ENCODE data around the gene TUBGCP4.

Gene TUBGCP4

GRCh38 chr15:43361313-43361903, 9.5 kb upstream of the TUBGCP4 start:
- Histone ChIP-seq H3K27ac (no peak overlapping the region), H3K4me1 (no peaks in the 10 kb centered on the region), H3K9me3 (peaks cover 0 to 67% (median 23%) of the 10 kb centered on the region in 3 donors), H3K4me3 (no peak overlapping the region), H3K27me3 (no peaks in the 10 kb centered on the region), H3K36me3 (peaks cover 86 to 95% (median 87%) of the 10 kb centered on the region in 3 donors)
- intact Hi-C loops (cut with DNase I; ENCODE audit: low total_unique reads): no loop called here
- DNase-seq: no peak
- TF ChIP-seq, protein P1, sequence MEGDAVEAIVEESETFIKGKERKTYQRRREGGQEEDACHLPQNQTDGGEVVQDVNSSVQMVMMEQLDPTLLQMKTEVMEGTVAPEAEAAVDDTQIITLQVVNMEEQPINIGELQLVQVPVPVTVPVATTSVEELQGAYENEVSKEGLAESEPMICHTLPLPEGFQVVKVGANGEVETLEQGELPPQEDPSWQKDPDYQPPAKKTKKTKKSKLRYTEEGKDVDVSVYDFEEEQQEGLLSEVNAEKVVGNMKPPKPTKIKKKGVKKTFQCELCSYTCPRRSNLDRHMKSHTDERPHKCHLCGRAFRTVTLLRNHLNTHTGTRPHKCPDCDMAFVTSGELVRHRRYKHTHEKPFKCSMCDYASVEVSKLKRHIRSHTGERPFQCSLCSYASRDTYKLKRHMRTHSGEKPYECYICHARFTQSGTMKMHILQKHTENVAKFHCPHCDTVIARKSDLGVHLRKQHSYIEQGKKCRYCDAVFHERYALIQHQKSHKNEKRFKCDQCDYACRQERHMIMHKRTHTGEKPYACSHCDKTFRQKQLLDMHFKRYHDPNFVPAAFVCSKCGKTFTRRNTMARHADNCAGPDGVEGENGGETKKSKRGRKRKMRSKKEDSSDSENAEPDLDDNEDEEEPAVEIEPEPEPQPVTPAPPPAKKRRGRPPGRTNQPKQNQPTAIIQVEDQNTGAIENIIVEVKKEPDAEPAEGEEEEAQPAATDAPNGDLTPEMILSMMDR (IDR thresholded peaks at IDR 0.05): no peak

DNA sequence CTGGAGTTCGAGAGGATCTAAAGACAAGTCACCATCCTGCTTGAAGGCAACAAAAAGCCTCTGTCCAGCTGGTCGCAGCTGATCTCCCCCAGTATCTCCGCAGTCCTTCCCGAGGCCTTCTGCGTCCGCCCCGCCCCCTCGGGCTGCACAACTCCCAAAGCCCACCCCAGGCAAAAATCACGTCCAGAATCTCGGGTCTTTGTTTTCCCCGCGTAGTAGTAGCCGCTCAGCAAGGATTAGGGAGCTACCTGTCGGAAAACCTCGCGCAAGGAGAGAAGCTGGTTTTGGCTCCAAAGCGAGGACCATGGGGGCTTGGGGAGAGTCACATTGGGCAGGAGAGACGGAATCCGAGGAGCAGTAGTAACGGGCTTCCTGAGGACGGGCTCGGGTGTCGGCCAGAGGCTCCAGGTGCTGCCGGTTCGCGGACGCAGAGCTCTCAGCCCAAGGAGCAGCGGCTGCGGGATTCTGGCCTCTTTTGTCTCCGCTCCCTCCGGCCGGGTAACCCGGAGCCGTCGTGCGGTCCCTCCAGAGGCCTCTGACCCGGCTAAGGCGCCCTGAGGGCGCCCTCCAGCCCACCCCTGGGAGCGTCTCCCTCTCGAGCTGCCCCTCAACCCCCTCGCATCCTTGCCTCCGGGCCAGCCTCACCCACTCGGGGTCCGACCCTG, 459 bp upstream of the TUBGCP4 start:
- intact Hi-C loops (cut with DNase I; ENCODE audit: low total_unique reads): no loop called here
- peaks cover 17 to 26% (median 22%) of the 10 kb centered on the region in 3 donors for H3K36me3 ChIP-seq
- no peaks in the 10 kb centered on the region for H3K9me3 ChIP-seq
- TF ChIP-seq, protein P1 (IDR thresholded peaks at IDR 0.05): no peak
- peak overlapping the region; percentile 73 to 75 for H3K27ac ChIP-seq
- H3K27me3 ChIP-seq: no peaks in the 10 kb centered on the region
- peaks cover 0 to 38% (median 26%) of the 10 kb centered on the region in 4 donors for H3K4me1 ChIP-seq
- H3K4me3 ChIP-seq: peak overlapping the region; percentile 88 to 90
- peak; percentile 22 to 65 for DNase-seq

DNA sequence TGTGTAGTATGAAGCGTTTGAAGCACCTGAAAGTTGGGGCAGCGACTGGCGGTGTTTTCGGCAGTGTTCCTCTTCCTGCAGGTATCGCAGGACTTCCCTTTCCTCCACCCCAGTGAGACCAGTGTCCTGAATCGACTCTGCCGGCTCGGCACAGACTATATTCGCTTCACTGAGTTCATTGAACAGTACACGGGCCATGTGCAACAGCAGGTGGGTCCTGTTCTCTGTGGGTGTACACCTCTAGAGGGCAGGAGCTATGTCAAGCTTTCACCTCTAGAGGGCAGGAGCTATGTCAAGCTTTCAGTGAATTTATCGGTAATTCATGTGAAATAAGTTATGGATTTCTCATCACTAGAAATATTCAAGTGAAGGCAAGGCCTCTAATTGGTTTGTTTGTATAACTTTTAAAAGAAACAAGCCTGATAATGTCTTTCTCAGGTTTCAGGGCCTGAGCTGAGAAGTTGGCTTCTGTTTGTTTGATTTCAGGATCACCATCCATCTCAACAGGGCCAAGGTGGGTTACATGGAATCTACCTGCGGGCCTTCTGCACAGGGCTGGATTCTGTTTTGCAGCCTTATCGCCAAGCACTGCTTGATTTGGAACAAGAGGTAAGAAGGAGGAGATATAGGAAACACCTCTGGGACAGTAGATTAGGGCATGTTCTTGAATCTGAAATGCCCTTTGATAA, 5.3 kb downstream of the TUBGCP4 start:
- Histone ChIP-seq H3K36me3 (peaks cover 11 to 36% (median 20%) of the 10 kb centered on the region in 3 donors), H3K27ac (no peak overlapping the region), H3K9me3 (no peaks in the 10 kb centered on the region), H3K27me3 (no peaks in the 10 kb centered on the region), H3K4me3 (no peak overlapping the region), H3K4me1 (peaks cover 0 to 17% (median 11%) of the 10 kb centered on the region in 4 donors)
- intact Hi-C loops (cut with DNase I; ENCODE audit: low total_unique reads): no loop called here
- no peak for DNase-seq
- TF ChIP-seq, protein P1 (IDR thresholded peaks at IDR 0.05): peak; percentile 30 to 53

DNA sequence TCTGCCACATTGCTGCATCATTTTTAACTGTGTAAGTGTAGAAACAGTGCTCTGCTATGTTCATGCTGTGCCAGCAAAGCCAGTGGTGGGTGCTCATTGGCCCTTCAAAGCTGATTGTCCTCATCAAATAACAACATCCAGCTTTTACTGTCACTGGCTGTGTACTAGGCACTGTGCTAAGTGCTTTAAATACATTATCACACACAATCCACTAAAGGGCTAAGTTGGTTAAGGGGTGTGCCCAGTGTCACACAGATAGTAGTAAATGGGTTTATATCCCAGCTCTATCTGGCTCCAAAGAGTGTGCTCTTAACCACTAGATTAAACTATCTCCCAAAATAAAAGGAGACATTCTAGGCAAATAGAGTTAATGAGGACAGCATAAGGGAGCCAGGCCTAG, 7.7 kb downstream of the TUBGCP4 start:
- Histone ChIP-seq H3K9me3 (no peaks in the 10 kb centered on the region), H3K4me1 (no peaks in the 10 kb centered on the region), H3K4me3 (no peak overlapping the region), H3K36me3 (peaks cover 16 to 61% (median 33%) of the 10 kb centered on the region in 3 donors), H3K27me3 (no peaks in the 10 kb centered on the region), H3K27ac (no peak overlapping the region)
- TF ChIP-seq, protein P1 (IDR thresholded peaks at IDR 0.05): no peak
- no peak for DNase-seq
- intact Hi-C loops (cut with DNase I; ENCODE audit: low total_unique reads): no loop called here

DNA sequence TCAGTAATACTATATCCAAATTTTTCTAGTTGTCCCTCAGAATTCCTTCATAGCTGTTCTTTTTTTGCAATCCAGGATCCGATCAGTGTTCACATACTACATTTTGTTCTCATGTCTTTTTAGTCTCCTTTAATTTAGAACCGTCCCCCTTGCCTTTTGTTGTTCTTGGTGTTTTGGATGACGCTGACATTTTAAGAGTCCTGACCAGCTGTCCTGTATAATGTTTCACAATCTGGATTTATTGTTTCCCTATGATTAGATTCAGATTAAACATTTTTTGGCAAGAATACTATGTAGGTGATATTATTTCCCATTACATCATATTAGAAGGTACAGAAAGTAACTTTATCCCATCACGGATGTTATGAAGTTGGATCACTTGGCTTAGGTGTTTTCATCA, 11.4 kb downstream of the TUBGCP4 start:
- no peak for DNase-seq
- H3K4me3 ChIP-seq: no peak overlapping the region
- H3K27me3 ChIP-seq: no peaks in the 10 kb centered on the region
- TF ChIP-seq, protein P1 (IDR thresholded peaks at IDR 0.05): no peak
- no peaks in the 10 kb centered on the region for H3K9me3 ChIP-seq
- no peak overlapping the region for H3K27ac ChIP-seq
- intact Hi-C loops (cut with DNase I; ENCODE audit: low total_unique reads): no loop called here
- peaks cover 36 to 87% (median 56%) of the 10 kb centered on the region in 3 donors for H3K36me3 ChIP-seq
- no peaks in the 10 kb centered on the region for H3K4me1 ChIP-seq

Measured in tibial artery (tissue), 4 donors.